ENCODE measurements around the gene MTF1. TPM values are rescaled to one million over a fixed set of nuclear protein-coding genes. Genes with fewer than 3 reads are reported as not detected.

MTF1 gene
- polyA plus RNA-seq, 1 donor from 2014 or later = 3.7 TPM

GRCh38 chr1:37813529-37814145 is 45.8 kb downstream of the MTF1 start:
- Histone ChIP-seq H3K27me3 (ENCODE audit: insufficient read depth, low read depth, low read length) (no peaks in the 10 kb centered on the region), H3K27ac (ENCODE audit: low read length) (no peak overlapping the region), H3K9me2 (ENCODE audit: insufficient read depth, low read length) (no peaks in the 10 kb centered on the region), H3K9ac (ENCODE audit: low read length) (no peak overlapping the region), H3K36me3 (ENCODE audit: insufficient read depth, low read length) (no peaks in the 10 kb centered on the region), H3K4me2 (ENCODE audit: low read length) (no peak overlapping the region), H2AFZ (ENCODE audit: low read depth, low read length) (no peak overlapping the region), H3K9me3 (ENCODE audit: low read length) (no peaks in the 10 kb centered on the region), H3F3A (ENCODE audit: insufficient read depth, low read length, poor library complexity, severe bottlenecking) (no peaks in the 10 kb centered on the region), H4K20me1 (ENCODE audit: insufficient read depth) (no peaks in the 10 kb centered on the region), H3K79me2 (replicated peaks; ENCODE audit: insufficient read depth, low read length) (peaks cover 6% of the 10 kb centered on the region), H3K4me3 (ENCODE audit: low read length) (no peak overlapping the region)
- TF ChIP-seq MXI1 (conservative IDR thresholded peaks at IDR 0.05; ENCODE audit: poor library complexity, severe bottlenecking) (no peak), CTCF (IDR thresholded peaks at IDR 0.05; ENCODE audit: poor library complexity, severe bottlenecking) (no peak), REST (IDR thresholded peaks at IDR 0.05; ENCODE audit: borderline replicate concordance) (no peak), EP300 (conservative IDR thresholded peaks at IDR 0.05; ENCODE audit: poor library complexity, severe bottlenecking) (no peak), SMC3 (conservative IDR thresholded peaks at IDR 0.05; ENCODE audit: poor library complexity) (no peak)

GRCh38 chr1:37811027-37811655 is 48.3 kb downstream of the MTF1 start:
- Histone ChIP-seq H3K27me3 (ENCODE audit: insufficient read depth, low read depth, low read length) (no peaks in the 10 kb centered on the region), H3K79me2 (replicated peaks; ENCODE audit: insufficient read depth, low read length) (peaks cover 16% of the 10 kb centered on the region), H2AFZ (ENCODE audit: low read depth, low read length) (no peak overlapping the region), H4K20me1 (ENCODE audit: insufficient read depth) (no peaks in the 10 kb centered on the region), H3K9me3 (ENCODE audit: low read length) (no peaks in the 10 kb centered on the region), H3K4me3 (ENCODE audit: low read length) (peak overlapping the region; percentile 22), H3K4me2 (ENCODE audit: low read length) (no peak overlapping the region), H3K27ac (ENCODE audit: low read length) (no peak overlapping the region), H3K9ac (ENCODE audit: low read length) (no peak overlapping the region), H3K36me3 (ENCODE audit: insufficient read depth, low read length) (peaks cover 5% of the 10 kb centered on the region), H3F3A (ENCODE audit: insufficient read depth, low read length, poor library complexity, severe bottlenecking) (no peaks in the 10 kb centered on the region), H3K9me2 (ENCODE audit: insufficient read depth, low read length) (no peaks in the 10 kb centered on the region)
- TF ChIP-seq POLR2AphosphoS5 (IDR thresholded peaks at IDR 0.05) (no peak), SMC3 (conservative IDR thresholded peaks at IDR 0.05; ENCODE audit: poor library complexity) (peak; percentile 69), EP300 (conservative IDR thresholded peaks at IDR 0.05; ENCODE audit: poor library complexity, severe bottlenecking) (no peak), RAD21 (conservative IDR thresholded peaks at IDR 0.05) (peak; percentile 66), REST (IDR thresholded peaks at IDR 0.05; ENCODE audit: borderline replicate concordance) (no peak), MXI1 (conservative IDR thresholded peaks at IDR 0.05; ENCODE audit: poor library complexity, severe bottlenecking) (peak; percentile 29), CTCF (IDR thresholded peaks at IDR 0.05; ENCODE audit: poor library complexity, severe bottlenecking) (peak; percentile 85), EZH2 (IDR thresholded peaks at IDR 0.05; ENCODE audit: borderline replicate concordance, insufficient read depth, low read length, poor library complexity, severe bottlenecking) (no peak), TAF1 (IDR thresholded peaks at IDR 0.05; ENCODE audit: low read depth) (no peak)

All from neural cell (in vitro differentiated cells).